Measurements from ENCODE around the gene TAC3. TPM values are rescaled to one million over a fixed set of nuclear protein-coding genes. Genes with fewer than 3 reads are reported as not detected.

The TAC3 gene
- total and polyA plus RNA-seq, 2 of the 8 experiments (the other 6 are each of a cell fraction or from before 2014, with no cell fraction given): 9.7 to 45.3 TPM

DNA sequence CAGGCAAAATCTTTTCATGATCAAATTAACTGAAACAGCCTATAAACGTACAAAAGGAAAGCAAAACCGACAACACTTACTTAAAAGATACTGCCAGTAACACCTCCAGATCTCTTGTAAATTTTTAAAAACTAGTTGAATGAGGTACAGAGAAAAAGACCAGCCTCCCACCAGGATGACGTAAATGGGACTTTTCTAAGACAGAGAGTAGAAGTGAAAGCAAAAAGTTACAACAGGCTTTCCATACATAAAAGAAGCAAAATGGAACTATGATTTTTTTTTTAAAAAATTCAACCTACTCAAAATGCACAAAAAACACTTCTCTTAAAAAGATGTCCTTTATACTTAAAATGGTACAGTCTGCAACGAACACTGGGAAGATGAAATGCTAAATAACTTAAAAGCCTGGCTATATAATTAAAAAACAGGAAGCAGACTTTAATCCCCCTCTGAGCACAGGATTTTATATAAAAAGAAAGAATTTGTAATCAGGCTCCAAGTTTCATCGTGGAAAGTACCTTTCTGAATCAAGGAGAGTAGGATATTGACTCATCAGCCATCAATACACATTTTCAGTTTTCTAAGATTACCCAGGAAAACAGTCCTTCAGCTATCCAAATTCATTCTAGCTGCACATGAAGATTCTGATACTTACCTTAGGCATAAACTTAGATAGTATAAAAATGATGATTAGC, 47.8 kb upstream of the TAC3 start (continued):
- TF ChIP-seq, protein P1, sequence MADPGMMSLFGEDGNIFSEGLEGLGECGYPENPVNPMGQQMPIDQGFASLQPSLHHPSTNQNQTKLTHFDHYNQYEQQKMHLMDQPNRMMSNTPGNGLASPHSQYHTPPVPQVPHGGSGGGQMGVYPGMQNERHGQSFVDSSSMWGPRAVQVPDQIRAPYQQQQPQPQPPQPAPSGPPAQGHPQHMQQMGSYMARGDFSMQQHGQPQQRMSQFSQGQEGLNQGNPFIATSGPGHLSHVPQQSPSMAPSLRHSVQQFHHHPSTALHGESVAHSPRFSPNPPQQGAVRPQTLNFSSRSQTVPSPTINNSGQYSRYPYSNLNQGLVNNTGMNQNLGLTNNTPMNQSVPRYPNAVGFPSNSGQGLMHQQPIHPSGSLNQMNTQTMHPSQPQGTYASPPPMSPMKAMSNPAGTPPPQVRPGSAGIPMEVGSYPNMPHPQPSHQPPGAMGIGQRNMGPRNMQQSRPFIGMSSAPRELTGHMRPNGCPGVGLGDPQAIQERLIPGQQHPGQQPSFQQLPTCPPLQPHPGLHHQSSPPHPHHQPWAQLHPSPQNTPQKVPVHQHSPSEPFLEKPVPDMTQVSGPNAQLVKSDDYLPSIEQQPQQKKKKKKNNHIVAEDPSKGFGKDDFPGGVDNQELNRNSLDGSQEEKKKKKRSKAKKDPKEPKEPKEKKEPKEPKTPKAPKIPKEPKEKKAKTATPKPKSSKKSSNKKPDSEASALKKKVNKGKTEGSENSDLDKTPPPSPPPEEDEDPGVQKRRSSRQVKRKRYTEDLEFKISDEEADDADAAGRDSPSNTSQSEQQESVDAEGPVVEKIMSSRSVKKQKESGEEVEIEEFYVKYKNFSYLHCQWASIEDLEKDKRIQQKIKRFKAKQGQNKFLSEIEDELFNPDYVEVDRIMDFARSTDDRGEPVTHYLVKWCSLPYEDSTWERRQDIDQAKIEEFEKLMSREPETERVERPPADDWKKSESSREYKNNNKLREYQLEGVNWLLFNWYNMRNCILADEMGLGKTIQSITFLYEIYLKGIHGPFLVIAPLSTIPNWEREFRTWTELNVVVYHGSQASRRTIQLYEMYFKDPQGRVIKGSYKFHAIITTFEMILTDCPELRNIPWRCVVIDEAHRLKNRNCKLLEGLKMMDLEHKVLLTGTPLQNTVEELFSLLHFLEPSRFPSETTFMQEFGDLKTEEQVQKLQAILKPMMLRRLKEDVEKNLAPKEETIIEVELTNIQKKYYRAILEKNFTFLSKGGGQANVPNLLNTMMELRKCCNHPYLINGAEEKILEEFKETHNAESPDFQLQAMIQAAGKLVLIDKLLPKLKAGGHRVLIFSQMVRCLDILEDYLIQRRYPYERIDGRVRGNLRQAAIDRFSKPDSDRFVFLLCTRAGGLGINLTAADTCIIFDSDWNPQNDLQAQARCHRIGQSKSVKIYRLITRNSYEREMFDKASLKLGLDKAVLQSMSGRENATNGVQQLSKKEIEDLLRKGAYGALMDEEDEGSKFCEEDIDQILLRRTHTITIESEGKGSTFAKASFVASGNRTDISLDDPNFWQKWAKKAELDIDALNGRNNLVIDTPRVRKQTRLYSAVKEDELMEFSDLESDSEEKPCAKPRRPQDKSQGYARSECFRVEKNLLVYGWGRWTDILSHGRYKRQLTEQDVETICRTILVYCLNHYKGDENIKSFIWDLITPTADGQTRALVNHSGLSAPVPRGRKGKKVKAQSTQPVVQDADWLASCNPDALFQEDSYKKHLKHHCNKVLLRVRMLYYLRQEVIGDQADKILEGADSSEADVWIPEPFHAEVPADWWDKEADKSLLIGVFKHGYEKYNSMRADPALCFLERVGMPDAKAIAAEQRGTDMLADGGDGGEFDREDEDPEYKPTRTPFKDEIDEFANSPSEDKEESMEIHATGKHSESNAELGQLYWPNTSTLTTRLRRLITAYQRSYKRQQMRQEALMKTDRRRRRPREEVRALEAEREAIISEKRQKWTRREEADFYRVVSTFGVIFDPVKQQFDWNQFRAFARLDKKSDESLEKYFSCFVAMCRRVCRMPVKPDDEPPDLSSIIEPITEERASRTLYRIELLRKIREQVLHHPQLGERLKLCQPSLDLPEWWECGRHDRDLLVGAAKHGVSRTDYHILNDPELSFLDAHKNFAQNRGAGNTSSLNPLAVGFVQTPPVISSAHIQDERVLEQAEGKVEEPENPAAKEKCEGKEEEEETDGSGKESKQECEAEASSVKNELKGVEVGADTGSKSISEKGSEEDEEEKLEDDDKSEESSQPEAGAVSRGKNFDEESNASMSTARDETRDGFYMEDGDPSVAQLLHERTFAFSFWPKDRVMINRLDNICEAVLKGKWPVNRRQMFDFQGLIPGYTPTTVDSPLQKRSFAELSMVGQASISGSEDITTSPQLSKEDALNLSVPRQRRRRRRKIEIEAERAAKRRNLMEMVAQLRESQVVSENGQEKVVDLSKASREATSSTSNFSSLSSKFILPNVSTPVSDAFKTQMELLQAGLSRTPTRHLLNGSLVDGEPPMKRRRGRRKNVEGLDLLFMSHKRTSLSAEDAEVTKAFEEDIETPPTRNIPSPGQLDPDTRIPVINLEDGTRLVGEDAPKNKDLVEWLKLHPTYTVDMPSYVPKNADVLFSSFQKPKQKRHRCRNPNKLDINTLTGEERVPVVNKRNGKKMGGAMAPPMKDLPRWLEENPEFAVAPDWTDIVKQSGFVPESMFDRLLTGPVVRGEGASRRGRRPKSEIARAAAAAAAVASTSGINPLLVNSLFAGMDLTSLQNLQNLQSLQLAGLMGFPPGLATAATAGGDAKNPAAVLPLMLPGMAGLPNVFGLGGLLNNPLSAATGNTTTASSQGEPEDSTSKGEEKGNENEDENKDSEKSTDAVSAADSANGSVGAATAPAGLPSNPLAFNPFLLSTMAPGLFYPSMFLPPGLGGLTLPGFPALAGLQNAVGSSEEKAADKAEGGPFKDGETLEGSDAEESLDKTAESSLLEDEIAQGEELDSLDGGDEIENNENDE (IDR thresholded peaks at IDR 0.05; ENCODE audit: insufficient replicate concordance, low read length): no peak
- TF ChIP-seq SIRT6 (IDR thresholded peaks at IDR 0.05; ENCODE audit: low read length): no peak
- TF ChIP-seq CBX5 (IDR thresholded peaks at IDR 0.05; ENCODE audit: low read depth, low read length): no peak

All from H1 (cell line).